ENCODE measurements around the gene DDX20.
"Not testable (repeated sequence)": the region's sequence is repeated elsewhere in the genome, so short reads cannot be mapped to it uniquely, and the experiment has no call there.

Gene DDX20

GRCh38 chr1:111793923-111794322, 38.2 kb downstream of the DDX20 start:
- no peak for DNase-seq

GRCh38 chr1:111795401-111795800, 39.7 kb downstream of the DDX20 start:
- no peak for DNase-seq

- DNase-seq: no peak
Observed at GRCh38 chr1:111798580-111798979, 42.9 kb downstream of the DDX20 start.

- DNase-seq: not testable (repeated sequence)
Observed at GRCh38 chr1:111799722-111800121, 44.0 kb downstream of the DDX20 start.

- DNase-seq: no peak
Observed at GRCh38 chr1:111801071-111801850, 45.6 kb downstream of the DDX20 start.

GRCh38 chr1:111802110-111802509, 46.4 kb downstream of the DDX20 start:
- DNase-seq: no peak

GRCh38 chr1:111802984-111803383, 47.3 kb downstream of the DDX20 start:
- no peak for DNase-seq

- DNase-seq: no peak
Observed at GRCh38 chr1:111803951-111804350, 48.2 kb downstream of the DDX20 start.

- no peak for DNase-seq
Observed at GRCh38 chr1:111804776-111805175, 49.1 kb downstream of the DDX20 start.

GRCh38 chr1:111805251-111805650, 49.5 kb downstream of the DDX20 start:
- DNase-seq: no peak

- DNase-seq: no peak
Observed at GRCh38 chr1:111811891-111812290, 56.2 kb downstream of the DDX20 start.

- DNase-seq: no peak
Observed at GRCh38 chr1:111812306-111812705, 56.6 kb downstream of the DDX20 start.

- DNase-seq: no peak
Observed at GRCh38 chr1:111813440-111814304, 58.0 kb downstream of the DDX20 start.

GRCh38 chr1:111814305-111814628, 58.6 kb downstream of the DDX20 start:
- DNase-seq: no peak

GRCh38 chr1:111814642-111815041, 58.9 kb downstream of the DDX20 start:
- no peak for DNase-seq

All from stimulated activated CD4-positive, alpha-beta T cell treated with anti-CD3 and anti-CD28 coated beads, Interleukin-2, amount 100 ng/mL, for 48 hours (primary cell).